Activated naive CD4-positive, alpha-beta T cell treated with anti-CD3 and anti-CD28 coated beads, Interleukin-2, amount 50 U/mL, for 24 hours (primary cell): ENCODE measurements around the gene OR1I1.
"Not testable (repeated sequence)": the region's sequence is repeated elsewhere in the genome, so short reads cannot be mapped to it uniquely, and the experiment has no call there.

ENCODE experiments used
- H3K27ac Mint-ChIP-seq: one replicate; pipeline ENCODE4 v1.8.0; 2021; ENCODE audit warnings: mild to moderate bottlenecking, mixed read lengths
- H3K27me3 Mint-ChIP-seq: one replicate; pipeline ENCODE4 v1.8.0; 2021; ENCODE audit warnings: mixed read lengths
- H3K36me3 Mint-ChIP-seq: one replicate; pipeline ENCODE4 v1.8.0; 2021; ENCODE audit warnings: mixed read lengths
- H3K4me1 Mint-ChIP-seq: one replicate; pipeline ENCODE4 v1.8.0; 2021; ENCODE audit warnings: mixed read lengths
- H3K4me3 Mint-ChIP-seq: one replicate; pipeline ENCODE4 v1.8.0; 2021; ENCODE audit warnings: mild to moderate bottlenecking, mixed read lengths
- H3K9me3 Mint-ChIP-seq: one replicate; pipeline ENCODE4 v1.8.0; 2021; ENCODE audit warnings: mixed read lengths

Gene OR1I1

GRCh38 chr19:15081911-15082310 lies at the start of gene OR1I1:
Gene OR1I1 (plus strand): TSS chr19:15082211. CDS start chr19:15087066, 4,855 bp downstream.
- H3K9me3 Mint-ChIP-seq = no peaks in the 10 kb centered on the region
- H3K27me3 Mint-ChIP-seq = peaks cover 19% of the 10 kb centered on the region
- H3K4me3 Mint-ChIP-seq = no peak within 1 kb of the TSS
- H3K27ac Mint-ChIP-seq = no peak within 1 kb of the TSS
- no peaks in the 10 kb centered on the region for H3K4me1 Mint-ChIP-seq
- H3K36me3 Mint-ChIP-seq = no peaks in the 10 kb centered on the region

DNA sequence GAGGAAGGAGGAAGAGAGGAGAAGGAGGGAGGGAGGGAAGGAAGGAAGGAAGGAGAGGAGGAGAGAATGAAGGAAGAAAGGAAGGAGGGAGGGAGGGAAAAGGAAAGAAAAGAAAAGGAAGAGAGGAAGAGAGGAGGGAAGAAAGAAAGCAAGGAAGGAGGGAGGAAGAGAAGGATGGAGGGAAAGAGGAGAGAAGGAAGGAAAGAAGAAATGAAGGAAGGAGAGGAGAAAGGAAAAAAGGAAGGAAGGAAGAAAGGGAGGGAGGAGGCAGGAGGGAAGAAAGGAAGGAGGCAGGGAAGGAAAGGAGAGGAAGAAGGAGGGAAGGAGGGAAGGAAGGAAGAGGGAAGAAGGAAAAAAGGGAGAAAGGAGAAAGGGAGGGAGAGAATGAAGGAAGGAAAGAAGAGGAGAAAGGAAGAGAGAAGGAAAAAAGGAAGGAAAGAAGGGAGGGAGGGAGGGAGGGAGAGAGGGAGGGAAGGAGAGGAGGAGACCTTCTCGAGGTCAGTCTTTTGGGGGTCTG lies 46.2 kb upstream of the OR1I1 start:
- H3K27me3 Mint-ChIP-seq = peaks cover 19% of the 10 kb centered on the region
- no peak overlapping the region for H3K4me3 Mint-ChIP-seq
- H3K4me1 Mint-ChIP-seq = no peaks in the 10 kb centered on the region
- no peaks in the 10 kb centered on the region for H3K9me3 Mint-ChIP-seq
- H3K36me3 Mint-ChIP-seq = no peaks in the 10 kb centered on the region
- no peak overlapping the region for H3K27ac Mint-ChIP-seq

DNA sequence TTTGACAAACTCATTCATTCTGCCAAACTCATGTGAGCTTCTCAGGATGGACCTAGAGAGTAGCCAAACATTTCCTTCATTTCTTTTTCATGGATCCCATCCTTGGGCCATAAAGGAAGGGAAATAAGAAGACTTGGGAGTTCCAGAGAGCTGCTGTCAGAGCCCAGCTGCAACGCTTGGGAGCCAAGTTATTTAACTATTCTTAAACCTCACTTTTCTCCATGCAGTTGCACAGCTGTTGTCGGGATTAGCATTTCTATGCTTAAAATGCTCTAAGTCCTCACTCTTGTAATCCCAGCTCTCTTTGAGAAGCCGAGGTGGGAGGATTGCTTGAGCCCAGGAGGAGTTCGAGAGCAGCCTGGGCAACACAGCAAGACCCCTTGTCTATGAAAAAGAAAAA lies 44.4 kb upstream of the OR1I1 start:
- Mint-ChIP-seq H3K27ac (no peak overlapping the region), H3K27me3 (peaks cover 19% of the 10 kb centered on the region), H3K9me3 (no peaks in the 10 kb centered on the region), H3K4me1 (no peaks in the 10 kb centered on the region), H3K4me3 (no peak overlapping the region), H3K36me3 (no peaks in the 10 kb centered on the region)

- Mint-ChIP-seq H3K27me3 (peaks cover 18% of the 10 kb centered on the region), H3K4me3 (no peak overlapping the region), H3K4me1 (no peaks in the 10 kb centered on the region), H3K36me3 (no peaks in the 10 kb centered on the region), H3K9me3 (no peaks in the 10 kb centered on the region), H3K27ac (no peak overlapping the region)
Observed at GRCh38 chr19:15038294-15038693, 43.7 kb upstream of the OR1I1 start.

- Mint-ChIP-seq H3K27ac (no peak overlapping the region), H3K4me3 (no peak overlapping the region)
Observed at GRCh38 chr19:15042003-15042402, 40.0 kb upstream of the OR1I1 start.

DNA sequence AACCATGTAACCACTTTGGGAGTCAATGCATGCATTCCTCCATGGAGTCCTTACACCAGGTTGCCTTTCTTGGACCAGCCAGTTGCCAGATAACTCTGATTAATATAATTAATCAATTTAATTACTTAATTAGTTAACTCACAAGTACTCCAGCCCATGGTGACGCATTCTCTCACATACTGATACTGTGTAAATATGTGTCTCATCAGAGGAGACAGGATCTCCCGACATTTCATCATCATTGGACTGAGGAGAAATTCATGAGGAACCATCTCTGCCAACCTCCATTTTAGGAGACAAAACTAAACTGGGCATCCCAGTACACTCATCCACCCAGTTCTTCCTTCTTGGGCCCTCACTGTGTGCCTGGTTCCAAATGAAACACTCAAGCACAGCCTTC lies 39.2 kb upstream of the OR1I1 start:
- Mint-ChIP-seq H3K27ac (no peak overlapping the region), H3K4me3 (no peak overlapping the region), H3K4me1 (no peaks in the 10 kb centered on the region)

More at GRCh38 chr19:15042003-15042402, 40.0 kb upstream of the OR1I1 start:
- no peaks in the 10 kb centered on the region for H3K9me3 Mint-ChIP-seq
- peaks cover 18% of the 10 kb centered on the region for H3K27me3 Mint-ChIP-seq
- H3K4me1 Mint-ChIP-seq = no peaks in the 10 kb centered on the region
- no peaks in the 10 kb centered on the region for H3K36me3 Mint-ChIP-seq

DNA sequence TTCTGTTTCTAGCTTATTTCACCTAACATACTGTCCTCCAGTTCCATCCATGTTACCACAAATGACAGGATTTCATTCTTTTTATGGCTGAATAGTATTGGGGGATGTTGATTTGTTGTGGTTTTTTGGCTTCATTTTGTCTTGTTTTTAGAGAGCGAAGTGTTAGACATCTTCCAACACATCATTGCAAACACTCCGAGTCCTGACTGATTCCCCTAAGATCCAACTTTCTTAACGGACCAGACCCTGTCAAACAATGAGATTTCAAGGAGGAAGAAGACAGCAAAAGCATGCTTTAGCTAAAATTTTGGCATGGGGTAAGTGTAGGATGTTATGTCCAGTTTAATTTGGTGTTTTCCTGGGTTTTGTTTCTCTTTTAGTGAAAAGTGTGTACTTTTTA lies 36.5 kb upstream of the OR1I1 start:
- peaks cover 21% of the 10 kb centered on the region for H3K27me3 Mint-ChIP-seq
- no peaks in the 10 kb centered on the region for H3K4me1 Mint-ChIP-seq
- no peak overlapping the region for H3K27ac Mint-ChIP-seq
- H3K9me3 Mint-ChIP-seq = no peaks in the 10 kb centered on the region
- H3K36me3 Mint-ChIP-seq = no peaks in the 10 kb centered on the region
- H3K4me3 Mint-ChIP-seq = no peak overlapping the region

More for the DNA sequence above, 39.2 kb upstream of the OR1I1 start:
- Mint-ChIP-seq H3K27me3 (peaks cover 20% of the 10 kb centered on the region), H3K36me3 (no peaks in the 10 kb centered on the region), H3K9me3 (no peaks in the 10 kb centered on the region)

- H3K9me3 Mint-ChIP-seq = no peaks in the 10 kb centered on the region
- H3K27ac Mint-ChIP-seq = no peak overlapping the region
- H3K4me1 Mint-ChIP-seq = no peaks in the 10 kb centered on the region
- peaks cover 26% of the 10 kb centered on the region for H3K27me3 Mint-ChIP-seq
- H3K36me3 Mint-ChIP-seq = no peaks in the 10 kb centered on the region
- H3K4me3 Mint-ChIP-seq = no peak overlapping the region
Observed at GRCh38 chr19:15047680-15048079, 34.3 kb upstream of the OR1I1 start.

DNA sequence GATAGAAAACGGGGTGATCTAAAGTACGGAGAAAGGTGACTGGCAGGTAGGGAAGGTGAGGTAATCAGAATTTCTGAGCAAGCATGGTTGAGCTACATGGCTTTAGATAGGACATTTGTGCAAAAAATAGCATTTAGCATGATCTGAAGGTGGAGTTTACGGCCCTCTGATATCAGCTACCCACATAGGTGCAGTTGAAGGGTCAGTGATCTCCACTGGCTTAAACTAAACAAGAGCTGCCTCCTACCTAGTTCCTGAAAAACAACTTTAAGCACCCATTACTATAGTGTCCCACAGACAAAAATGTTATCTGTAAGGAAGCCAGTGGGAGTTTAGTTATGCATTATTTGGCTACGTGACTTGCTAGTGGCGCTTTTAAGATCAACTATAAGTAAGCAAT lies 33.9 kb upstream of the OR1I1 start:
- H3K36me3 Mint-ChIP-seq = no peaks in the 10 kb centered on the region
- H3K27me3 Mint-ChIP-seq = peaks cover 26% of the 10 kb centered on the region
- no peaks in the 10 kb centered on the region for H3K9me3 Mint-ChIP-seq
- H3K27ac Mint-ChIP-seq = no peak overlapping the region
- H3K4me1 Mint-ChIP-seq = no peaks in the 10 kb centered on the region
- H3K4me3 Mint-ChIP-seq = no peak overlapping the region

DNA sequence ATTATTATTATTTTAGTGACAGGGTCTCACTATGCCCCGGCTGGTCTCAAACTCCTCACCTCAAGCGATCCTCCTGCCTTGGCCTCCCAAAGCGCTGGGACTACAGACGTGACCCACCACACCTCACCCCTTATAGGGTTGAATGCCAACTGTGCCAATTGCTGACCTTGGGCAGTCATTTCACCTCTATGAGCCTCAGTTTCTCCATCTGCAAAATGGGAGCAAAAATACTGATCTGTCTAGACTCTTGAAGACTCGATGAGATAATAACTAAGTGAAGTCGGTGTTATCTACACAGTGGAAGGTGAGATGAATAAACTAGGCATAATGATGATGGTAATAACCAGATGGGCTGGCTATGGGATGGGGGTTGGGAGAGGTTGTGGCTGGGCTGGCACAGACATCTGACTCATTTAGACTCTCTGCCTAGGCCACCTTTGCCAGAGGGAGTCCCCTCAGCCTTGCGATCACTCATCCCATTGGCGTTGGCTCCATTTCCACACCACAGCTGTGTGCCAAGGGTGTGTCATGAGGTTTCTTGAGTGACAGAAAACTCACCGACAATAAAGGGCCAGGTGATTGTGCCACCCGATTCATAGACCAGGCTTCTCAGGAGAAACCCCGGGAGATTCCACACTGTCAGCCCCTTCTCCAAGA lies 33.0 kb upstream of the OR1I1 start, which contains the start of gene CASP14:
Gene CASP14, plus strand, starts transcription at position 596 of the 657 bp plus-strand sequence. CDS start 2,772 bp downstream, outside the sequence.
- no peak within 1 kb of the TSS for H3K4me3 Mint-ChIP-seq

DNA sequence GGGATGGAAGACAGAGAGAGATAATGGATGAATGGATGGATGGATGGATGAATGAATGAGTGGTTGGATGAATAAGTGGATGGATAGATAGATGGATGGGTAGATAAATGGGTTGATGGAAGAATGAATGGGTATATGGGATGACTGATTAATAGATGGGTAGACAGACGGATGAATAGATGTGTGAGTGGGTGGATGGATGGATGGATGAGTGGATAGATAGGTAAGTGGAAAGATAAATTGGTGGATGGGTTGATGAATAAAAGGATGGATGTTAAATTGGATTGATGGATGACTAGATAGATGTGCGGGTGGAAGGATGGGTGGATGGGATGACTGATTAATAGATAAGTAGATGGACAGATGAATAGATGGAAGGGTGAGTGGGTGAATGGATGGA lies 31.4 kb upstream of the OR1I1 start:
- H3K4me3 Mint-ChIP-seq = no peak overlapping the region
- no peaks in the 10 kb centered on the region for H3K9me3 Mint-ChIP-seq
- no peaks in the 10 kb centered on the region for H3K4me1 Mint-ChIP-seq
- peaks cover 23% of the 10 kb centered on the region for H3K27me3 Mint-ChIP-seq
- H3K36me3 Mint-ChIP-seq = no peaks in the 10 kb centered on the region
- H3K27ac Mint-ChIP-seq = no peak overlapping the region

More for the DNA sequence above, 33.0 kb upstream of the OR1I1 start, which contains the start of gene CASP14:
- Mint-ChIP-seq H3K27me3 (peaks cover 23% of the 10 kb centered on the region), H3K36me3 (no peaks in the 10 kb centered on the region), H3K27ac (no peak within 1 kb of the TSS), H3K4me1 (no peaks in the 10 kb centered on the region), H3K9me3 (no peaks in the 10 kb centered on the region)

GRCh38 chr19:15062036-15062435 lies 20.0 kb upstream of the OR1I1 start:
- no peak overlapping the region for H3K4me3 Mint-ChIP-seq
- H3K27ac Mint-ChIP-seq = no peak overlapping the region
- H3K9me3 Mint-ChIP-seq = peaks cover 6% of the 10 kb centered on the region
- H3K27me3 Mint-ChIP-seq = peaks cover 24% of the 10 kb centered on the region
- no peaks in the 10 kb centered on the region for H3K4me1 Mint-ChIP-seq
- H3K36me3 Mint-ChIP-seq = no peaks in the 10 kb centered on the region

- H3K9me3 Mint-ChIP-seq, H3K4me1 Mint-ChIP-seq, H3K4me3 Mint-ChIP-seq, H3K27ac Mint-ChIP-seq, H3K27me3 Mint-ChIP-seq, H3K36me3 Mint-ChIP-seq: not testable (repeated sequence)
Observed at GRCh38 chr19:15070386-15070785, 11.6 kb upstream of the OR1I1 start.

DNA sequence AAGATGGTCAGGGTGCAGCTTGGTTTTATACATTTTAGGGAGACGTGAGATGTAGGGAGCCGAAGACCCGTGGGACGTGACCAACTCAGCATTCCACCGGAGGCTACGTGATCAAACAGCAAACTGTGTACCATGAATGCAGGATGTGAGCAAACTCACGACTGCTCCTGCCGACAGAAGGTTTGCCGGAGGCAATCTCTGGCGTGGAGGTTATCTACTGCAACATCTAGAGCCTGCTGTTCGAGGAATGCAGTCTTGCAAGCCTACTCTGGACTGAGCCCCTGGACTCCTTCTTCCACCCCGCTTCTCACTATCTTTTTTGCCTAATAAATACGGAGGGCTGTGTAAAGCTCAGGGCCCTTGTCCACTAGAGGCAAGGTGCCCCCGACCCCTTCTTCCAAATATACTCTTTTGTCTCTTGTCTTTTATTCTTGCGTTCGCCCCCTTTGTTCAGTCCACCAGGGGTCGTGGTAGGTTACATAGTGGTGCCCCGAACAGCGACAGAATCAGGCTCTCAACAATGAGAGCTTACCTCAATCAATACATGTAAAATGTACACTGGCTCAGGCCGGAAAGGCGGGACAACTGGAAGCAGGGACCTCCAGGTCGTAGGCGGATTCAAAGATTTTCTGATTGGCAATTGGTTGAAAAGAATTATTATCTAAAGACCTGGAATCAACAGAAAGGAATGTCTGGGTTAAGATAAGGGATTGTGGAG lies 8.9 kb upstream of the OR1I1 start:
- no peaks in the 10 kb centered on the region for H3K4me1 Mint-ChIP-seq
- H3K9me3 Mint-ChIP-seq = no peaks in the 10 kb centered on the region
- H3K27me3 Mint-ChIP-seq = no peaks in the 10 kb centered on the region
- no peaks in the 10 kb centered on the region for H3K36me3 Mint-ChIP-seq
- H3K27ac Mint-ChIP-seq = no peak overlapping the region
- H3K4me3 Mint-ChIP-seq = no peak overlapping the region

DNA sequence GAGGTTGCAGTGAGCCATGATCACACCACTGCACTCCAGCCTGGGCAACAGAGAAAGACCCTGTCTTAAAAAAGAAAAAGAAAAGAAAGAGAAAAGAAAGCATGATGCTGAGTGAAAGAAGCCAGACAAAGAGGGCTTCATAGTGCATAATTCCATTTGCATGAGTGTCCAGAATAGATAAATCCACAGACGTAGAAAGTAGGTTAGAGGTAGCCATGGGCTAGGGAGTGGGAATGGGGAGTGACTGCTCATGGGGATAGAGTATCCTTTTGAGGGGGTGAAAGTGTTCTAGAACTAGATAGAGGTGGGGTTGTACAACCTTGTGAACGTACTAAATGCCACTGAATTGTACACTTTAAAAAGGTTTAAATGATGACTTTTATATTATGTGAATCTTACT lies 7.6 kb upstream of the OR1I1 start:
- Mint-ChIP-seq H3K36me3 (no peaks in the 10 kb centered on the region), H3K4me1 (no peaks in the 10 kb centered on the region), H3K4me3 (no peak overlapping the region), H3K27ac (no peak overlapping the region), H3K27me3 (peaks cover 2% of the 10 kb centered on the region), H3K9me3 (no peaks in the 10 kb centered on the region)

GRCh38 chr19:15075806-15076205 lies 6.2 kb upstream of the OR1I1 start:
- no peak overlapping the region for H3K4me3 Mint-ChIP-seq
- H3K4me1 Mint-ChIP-seq = no peaks in the 10 kb centered on the region
- H3K9me3 Mint-ChIP-seq = no peaks in the 10 kb centered on the region
- peaks cover 2% of the 10 kb centered on the region for H3K27me3 Mint-ChIP-seq
- H3K27ac Mint-ChIP-seq = no peak overlapping the region
- H3K36me3 Mint-ChIP-seq = no peaks in the 10 kb centered on the region
